Measurements from ENCODE around the gene FOXN3. TPM values are rescaled to one million over a fixed set of nuclear protein-coding genes. Genes with fewer than 3 reads are reported as not detected.

FOXN3 gene
- polyA plus RNA-seq, 3 donors: 38.7 to 57.4 (median 42.0) TPM

- TF ChIP-seq, protein P1, sequence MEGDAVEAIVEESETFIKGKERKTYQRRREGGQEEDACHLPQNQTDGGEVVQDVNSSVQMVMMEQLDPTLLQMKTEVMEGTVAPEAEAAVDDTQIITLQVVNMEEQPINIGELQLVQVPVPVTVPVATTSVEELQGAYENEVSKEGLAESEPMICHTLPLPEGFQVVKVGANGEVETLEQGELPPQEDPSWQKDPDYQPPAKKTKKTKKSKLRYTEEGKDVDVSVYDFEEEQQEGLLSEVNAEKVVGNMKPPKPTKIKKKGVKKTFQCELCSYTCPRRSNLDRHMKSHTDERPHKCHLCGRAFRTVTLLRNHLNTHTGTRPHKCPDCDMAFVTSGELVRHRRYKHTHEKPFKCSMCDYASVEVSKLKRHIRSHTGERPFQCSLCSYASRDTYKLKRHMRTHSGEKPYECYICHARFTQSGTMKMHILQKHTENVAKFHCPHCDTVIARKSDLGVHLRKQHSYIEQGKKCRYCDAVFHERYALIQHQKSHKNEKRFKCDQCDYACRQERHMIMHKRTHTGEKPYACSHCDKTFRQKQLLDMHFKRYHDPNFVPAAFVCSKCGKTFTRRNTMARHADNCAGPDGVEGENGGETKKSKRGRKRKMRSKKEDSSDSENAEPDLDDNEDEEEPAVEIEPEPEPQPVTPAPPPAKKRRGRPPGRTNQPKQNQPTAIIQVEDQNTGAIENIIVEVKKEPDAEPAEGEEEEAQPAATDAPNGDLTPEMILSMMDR (IDR thresholded peaks at IDR 0.05): no peak
- peaks cover 33 to 42% of the 10 kb centered on the region in 2 donors for H3K36me3 Mint-ChIP-seq
- Histone ChIP-seq H3K79me2 (ENCODE audit: insufficient read depth, low read length) (peaks cover 73% of the 10 kb centered on the region), H3K27me3 (ENCODE audit: control insufficient read depth in 2 of 2, insufficient read depth in 2 of 2, low read length in 2 of 2) (no peaks in the 10 kb centered on the region), H4K20me1 (ENCODE audit: insufficient read depth, low read length) (peaks cover 95% of the 10 kb centered on the region), H3K9me3 (replicated peaks in 1 of 2; ENCODE audit: control insufficient read depth in 1 of 2, insufficient read depth in 1 of 2, low read length in 2 of 2) (no peaks in the 10 kb centered on the region), H3K36me3 (replicated peaks in 1 of 2; ENCODE audit: control insufficient read depth in 1 of 2, insufficient read depth in 2 of 2, low read length in 2 of 2) (peaks cover 17 to 62% of the 10 kb centered on the region in 2 donors), H3K4me3 (replicated peaks in 1 of 3; ENCODE audit: low read depth in 2 of 3, low read length in 3 of 3) (no peak overlapping the region), H3K27ac (ENCODE audit: low read depth in 1 of 2, low read length in 2 of 2) (no peak overlapping the region), H3K4me2 (replicated peaks; ENCODE audit: extremely low read depth, low read length, poor library complexity, severe bottlenecking) (no peak overlapping the region), H3K4me1 (ENCODE audit: control insufficient read depth in 1 of 2, insufficient read depth in 2 of 2, low read length in 2 of 2) (no peaks in the 10 kb centered on the region), H3K9ac (ENCODE audit: insufficient read depth, low read length, poor library complexity, severe bottlenecking) (no peak overlapping the region), H2AFZ (ENCODE audit: insufficient read depth, low read depth, low read length, poor library complexity, severe bottlenecking) (no peak overlapping the region)
- 95% methylated on average over 8 of the region's 15 CpGs for WGBS (ENCODE audit: insufficient coverage)
- intact Hi-C loops (cut with micrococcal nuclease): no loop called here
- H3K4me1 Mint-ChIP-seq: peaks cover 4% of the 10 kb centered on the region
- H3K9me3 Mint-ChIP-seq: peaks cover 0 to 2% (median 0%) of the 10 kb centered on the region in 7 donors
- no peak overlapping the region for H3K27ac Mint-ChIP-seq
- no peak for DNase-seq
- H3K27me3 Mint-ChIP-seq (ENCODE audit: low read depth in 3 of 3): no peaks in the 10 kb centered on the region
- no peak overlapping the region for H3K4me3 Mint-ChIP-seq
Measured at GRCh38 chr14:89259951-89260609, 157.0 kb downstream of the FOXN3 start.

- no peaks in the 10 kb centered on the region for H3K27me3 Mint-ChIP-seq (ENCODE audit: low read depth in 3 of 3)
- peak overlapping the region in 1 of 7 donors; percentile 66 for H3K27ac Mint-ChIP-seq
- WGBS (ENCODE audit: insufficient coverage): 67% methylated on average over 4 of the region's 6 CpGs
- Histone ChIP-seq H3K4me2 (replicated peaks; ENCODE audit: extremely low read depth, low read length, poor library complexity, severe bottlenecking) (no peak overlapping the region), H3K4me1 (ENCODE audit: control insufficient read depth in 1 of 2, insufficient read depth in 2 of 2, low read length in 2 of 2) (no peaks in the 10 kb centered on the region), H3K27ac (ENCODE audit: low read depth in 1 of 2, low read length in 2 of 2) (no peak overlapping the region), H3K4me3 (replicated peaks in 1 of 3; ENCODE audit: low read depth in 2 of 3, low read length in 3 of 3) (no peak overlapping the region), H2AFZ (ENCODE audit: insufficient read depth, low read depth, low read length, poor library complexity, severe bottlenecking) (no peak overlapping the region), H3K9ac (ENCODE audit: insufficient read depth, low read length, poor library complexity, severe bottlenecking) (no peak overlapping the region), H3K79me2 (ENCODE audit: insufficient read depth, low read length) (peaks cover 66% of the 10 kb centered on the region), H3K9me3 (replicated peaks in 1 of 2; ENCODE audit: control insufficient read depth in 1 of 2, insufficient read depth in 1 of 2, low read length in 2 of 2) (no peaks in the 10 kb centered on the region), H3K27me3 (ENCODE audit: control insufficient read depth in 2 of 2, insufficient read depth in 2 of 2, low read length in 2 of 2) (no peaks in the 10 kb centered on the region), H4K20me1 (ENCODE audit: insufficient read depth, low read length) (peaks cover 95% of the 10 kb centered on the region), H3K36me3 (replicated peaks in 1 of 2; ENCODE audit: control insufficient read depth in 1 of 2, insufficient read depth in 2 of 2, low read length in 2 of 2) (peaks cover 14 to 57% of the 10 kb centered on the region in 2 donors)
- TF ChIP-seq, protein P1 (IDR thresholded peaks at IDR 0.05): no peak
- H3K36me3 Mint-ChIP-seq: peaks cover 41 to 43% of the 10 kb centered on the region in 2 donors
- DNase-seq: no peak
- H3K4me1 Mint-ChIP-seq: peaks cover 11% of the 10 kb centered on the region
- intact Hi-C loops (cut with micrococcal nuclease): no loop called here
- no peak overlapping the region for H3K4me3 Mint-ChIP-seq
- H3K9me3 Mint-ChIP-seq: peaks cover 0 to 2% (median 0%) of the 10 kb centered on the region in 7 donors
Measured at GRCh38 chr14:89258728-89259273, 158.2 kb downstream of the FOXN3 start.

All from CD14-positive monocyte (primary cell).